WTC11 (cell line): Measurements from ENCODE around the gene SLC25A23. TPM values are rescaled to one million over a fixed set of nuclear protein-coding genes. Genes with fewer than 3 reads are reported as not detected.

Experiments
- ZNF671 ChIP-seq: fragments of 250-450 bp; sonication (Bioruptor Pico); IDR thresholded peaks from 2 replicates; pipeline ENCODE4 v1.8.0; 2021; ENCODE audit warnings: mild to moderate bottlenecking
- microRNA-seq: library from miRNA; unstranded; fragments of <30 nt; microRNA quantifications from one replicate; pipeline ENCODE4 v1.2.0, GENCODE V29; 2022; ENCODE audit warnings: borderline number of aligned reads
- total RNA-seq: library from RNA; stranded (reverse); gene quantifications from 3 replicates; pipeline ENCODE4 v1.2.3, GENCODE V29; 2021
- TF ChIP-seq, protein P1 (sequence below): sonication (generic); formaldehyde crosslinking; conservative IDR thresholded peaks from 2 replicates; pipeline ENCODE4 v1.8.1; 2022; ENCODE audit warnings: mild to moderate bottlenecking, missing genetic modification reagents

The SLC25A23 gene
- total RNA-seq, 1 experiment from 2014 or later: 63.6 TPM

- TF ChIP-seq, protein P1, sequence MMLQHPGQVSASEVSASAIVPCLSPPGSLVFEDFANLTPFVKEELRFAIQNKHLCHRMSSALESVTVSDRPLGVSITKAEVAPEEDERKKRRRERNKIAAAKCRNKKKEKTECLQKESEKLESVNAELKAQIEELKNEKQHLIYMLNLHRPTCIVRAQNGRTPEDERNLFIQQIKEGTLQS (CRISPR knock-in tag): no peak
- TF ChIP-seq ZNF671: no peak
These were observed 67.1 kb downstream of the SLC25A23 start (continued) for GRCh38 chr19:6392221-6393073.

Small RNA genes within 50 kb of the gene (microRNA-seq; reads per million reads assigned to microRNA genes)
- gene MIR3940 (15.0 reads per million, percentile 35 among the genes with 10 or more reads in this experiment), gene MIR6790 (2.8 reads per million)

Other genes with a start within 250 kb of the SLC25A23 start
- 49.9 to 58.2 TPM (median 50.2 TPM) in 3 replicates for gene MLLT1, start 179.8 kb downstream of the SLC25A23 start, total RNA-seq
- gene ACER1, start 126.2 kb downstream of the SLC25A23 start, total RNA-seq: not detected in 3 replicates
- 86.2 to 95.8 TPM (median 91.9 TPM) in 3 replicates for gene CLPP, start 98.3 kb downstream of the SLC25A23 start, total RNA-seq
- gene ALKBH7, start 87.0 kb downstream of the SLC25A23 start, total RNA-seq: 96.4 to 119 TPM (median 114 TPM) in 3 replicates
- gene PSPN, start 83.9 kb downstream of the SLC25A23 start, total RNA-seq: 1.9 to 3.5 TPM (median 2.9 TPM) in 3 replicates
- gene GTF2F1, start 66.6 kb downstream of the SLC25A23 start, total RNA-seq: 61.5 to 62.9 TPM (median 62.4 TPM) in 3 replicates
- 528 to 572 TPM (median 549 TPM) in 3 replicates for gene KHSRP, start 35.0 kb downstream of the SLC25A23 start, total RNA-seq
- 0.18 to 0.35 TPM (median 0.21 TPM) in 3 replicates for gene SLC25A41, start 26.0 kb downstream of the SLC25A23 start, total RNA-seq
- gene CRB3, start 4.5 kb upstream of the SLC25A23 start, total RNA-seq: 29.9 to 36.5 TPM (median 32.2 TPM) in 3 replicates
- 4.3 to 6.3 TPM (median 6.1 TPM) in 3 replicates for gene DENND1C, start 22.0 kb upstream of the SLC25A23 start, total RNA-seq
- 18.5 to 33.1 TPM (median 30.2 TPM) in 3 replicates for gene TUBB4A, start 42.5 kb upstream of the SLC25A23 start, total RNA-seq
- gene TNFSF9, start 71.2 kb upstream of the SLC25A23 start, total RNA-seq: 2.6 to 2.9 TPM (median 2.7 TPM) in 3 replicates
- gene CD70, start 131.4 kb upstream of the SLC25A23 start, total RNA-seq: 1.7 to 2.1 TPM (median 1.7 TPM) in 3 replicates
- gene TNFSF14, start 210.4 kb upstream of the SLC25A23 start, total RNA-seq: 0.13 to 0.27 TPM (median 0.27 TPM) in 3 replicates